Stimulated activated CD4-positive, alpha-beta T cell treated with anti-CD3 and anti-CD28 coated beads, TNF-alpha, amount 100 ng/mL, for 24 hours (primary cell): ENCODE data around the gene BMP2K.
"Not testable (repeated sequence)": the region's sequence is repeated elsewhere in the genome, so short reads cannot be mapped to it uniquely, and the experiment has no call there.

Source experiments
- DNase-seq, 3 experiments: peaks; one replicate each; pipeline ENCODE4 v3.0.0-alpha.2; 2020; ENCODE audit warnings: low read depth in 3 of 3

Gene BMP2K

GRCh38 chr4:78788007-78788889 lies 12.1 kb downstream of the BMP2K start:
- no peak for DNase-seq

DNA sequence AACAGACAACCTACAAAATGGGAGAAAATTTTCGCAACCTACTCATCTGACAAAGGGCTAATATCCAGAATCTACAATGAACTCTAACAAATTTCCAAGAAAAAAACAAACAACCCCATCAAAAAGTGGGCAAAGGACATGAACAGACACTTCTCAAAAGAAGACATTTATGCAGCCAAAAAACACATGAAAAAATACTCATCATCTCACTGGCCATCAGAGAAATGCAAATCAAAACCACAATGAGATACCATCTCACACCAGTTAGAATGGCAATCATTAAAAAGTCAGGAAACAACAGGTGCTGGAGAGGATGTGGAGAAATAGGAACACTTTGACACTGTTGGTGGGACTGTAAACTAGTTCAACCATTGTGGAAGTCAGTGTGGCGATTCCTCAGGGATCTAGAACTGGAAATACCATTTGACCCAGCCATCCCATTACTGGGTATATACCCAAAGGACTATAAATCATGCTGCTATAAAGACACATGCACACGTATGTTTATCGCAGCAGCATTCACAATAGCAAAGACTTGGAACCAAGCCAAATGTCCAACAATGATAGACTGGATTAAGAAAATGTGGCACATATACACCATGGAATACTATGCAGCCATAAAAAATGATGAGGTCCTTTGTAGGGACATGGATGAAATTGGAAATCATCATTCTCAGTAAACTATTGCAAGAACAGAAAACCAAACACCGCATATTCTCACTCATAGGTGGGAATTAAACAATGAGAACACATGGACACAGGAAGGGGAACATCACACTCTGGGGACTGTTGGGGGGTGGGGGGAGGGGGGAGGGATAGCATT lies 19.7 kb downstream of the BMP2K start:
- not testable (repeated sequence) for DNase-seq

- no peak for DNase-seq
Measured at GRCh38 chr4:78796526-78796925, 20.4 kb downstream of the BMP2K start.

DNA sequence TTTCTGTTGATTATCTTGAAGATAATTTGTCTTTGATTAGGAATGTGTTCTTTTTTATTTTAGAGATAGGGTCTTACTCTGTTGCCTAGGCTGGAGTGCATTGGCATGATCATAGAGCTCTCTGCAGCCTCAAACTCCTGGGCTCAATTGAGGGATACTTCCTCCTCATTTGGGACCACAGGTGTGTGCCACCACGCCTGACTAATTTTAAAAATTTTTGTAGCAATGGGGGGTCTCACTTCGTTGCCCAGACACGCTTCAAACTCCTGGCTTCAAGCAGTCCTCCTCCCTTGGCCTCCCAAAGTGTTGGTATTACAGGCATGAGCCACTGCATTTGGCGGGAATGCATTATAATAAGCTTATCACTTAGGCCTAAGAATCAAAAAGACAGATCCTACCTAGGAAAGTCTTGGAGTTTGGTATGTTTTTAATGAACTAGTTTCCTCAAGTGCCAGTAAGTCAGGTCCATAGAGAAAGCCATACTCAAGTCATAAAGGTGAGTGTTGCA lies 21.7 kb downstream of the BMP2K start:
- no peak for DNase-seq

DNA sequence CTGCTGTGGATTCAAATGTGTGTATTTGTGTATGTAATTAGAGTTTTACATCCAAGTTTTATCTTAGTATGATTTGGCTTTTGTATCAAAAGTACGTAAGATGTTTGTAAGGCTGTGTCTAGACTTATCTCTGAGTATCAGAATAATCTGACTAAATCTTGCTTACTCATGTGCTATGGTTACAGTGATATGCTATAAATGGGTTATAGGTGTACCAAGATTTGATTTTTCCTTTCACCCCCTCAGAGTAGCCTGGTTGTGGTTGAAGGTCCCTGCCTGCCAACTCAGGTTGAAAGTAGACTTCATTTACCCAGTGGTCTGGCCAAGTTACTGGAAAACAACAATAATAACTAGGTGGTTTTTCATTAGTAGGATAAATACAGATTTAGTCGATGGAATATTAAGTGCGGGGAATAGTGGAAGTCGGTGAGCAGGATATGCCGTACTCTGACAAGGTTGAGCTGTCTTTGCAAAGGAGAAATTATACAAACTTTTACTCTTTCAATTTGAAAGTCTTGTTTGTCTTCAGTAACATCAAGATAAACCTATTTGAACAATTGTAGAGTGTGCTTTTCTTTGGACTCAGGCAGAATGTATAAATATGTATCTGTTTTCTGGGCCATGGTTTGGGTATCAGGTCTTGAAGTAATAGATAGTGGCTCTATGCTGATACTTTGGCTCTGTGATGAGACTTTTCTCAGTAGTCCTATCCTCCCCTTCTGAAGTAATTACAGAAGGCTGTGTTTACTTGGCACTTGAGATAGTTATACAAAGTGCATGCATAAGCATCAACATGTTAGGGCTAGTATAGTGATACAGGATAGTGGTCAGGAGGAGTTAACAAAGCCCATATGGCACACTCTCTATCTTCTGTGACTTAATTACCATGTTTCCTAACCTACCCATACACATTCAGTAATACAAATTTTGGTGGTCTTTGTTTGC lies 23.7 kb downstream of the BMP2K start:
- DNase-seq, result no peak

DNA sequence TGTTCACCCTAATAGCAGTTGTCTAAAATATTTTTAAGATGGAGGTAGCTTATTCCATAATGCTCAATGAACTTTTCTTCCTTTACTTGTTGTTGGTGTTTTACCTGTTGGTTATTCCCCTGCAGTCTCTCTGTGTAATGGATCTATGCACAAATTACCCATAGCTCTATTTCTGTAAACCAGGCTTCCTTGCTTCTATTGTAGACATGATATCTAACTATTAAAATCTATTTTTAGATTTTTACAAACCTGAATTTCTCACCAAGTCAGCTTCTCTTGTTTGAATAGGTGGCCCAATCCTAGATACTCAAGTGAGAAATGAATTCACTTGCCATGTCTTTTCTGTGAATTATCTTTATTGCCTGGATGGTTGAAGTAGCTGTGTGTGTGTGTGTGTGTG lies 24.8 kb downstream of the BMP2K start:
- no peak for DNase-seq

DNA sequence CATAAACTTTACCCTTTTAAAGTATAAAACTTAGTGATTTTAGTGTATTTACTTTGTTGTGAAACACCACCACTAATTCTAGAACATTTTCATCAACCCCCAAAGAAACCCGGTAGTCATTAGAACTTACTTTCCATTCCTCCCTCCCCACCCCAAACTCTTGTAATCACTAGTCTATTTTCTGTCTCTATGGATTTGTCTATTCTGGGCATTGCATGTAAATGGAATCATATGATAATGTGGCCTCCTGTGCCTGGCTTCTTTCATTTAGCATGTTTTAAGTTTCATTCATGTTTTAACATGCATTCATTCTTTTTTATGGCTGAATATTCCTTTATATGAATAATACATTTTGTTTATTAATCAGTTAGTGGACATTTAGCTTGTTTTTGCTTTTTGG lies 27.8 kb downstream of the BMP2K start:
- DNase-seq, result no peak

GRCh38 chr4:78806943-78807460 lies 30.9 kb downstream of the BMP2K start:
- DNase-seq, result no peak

- no peak for DNase-seq
Measured at GRCh38 chr4:78809295-78809694, 33.1 kb downstream of the BMP2K start.

DNA sequence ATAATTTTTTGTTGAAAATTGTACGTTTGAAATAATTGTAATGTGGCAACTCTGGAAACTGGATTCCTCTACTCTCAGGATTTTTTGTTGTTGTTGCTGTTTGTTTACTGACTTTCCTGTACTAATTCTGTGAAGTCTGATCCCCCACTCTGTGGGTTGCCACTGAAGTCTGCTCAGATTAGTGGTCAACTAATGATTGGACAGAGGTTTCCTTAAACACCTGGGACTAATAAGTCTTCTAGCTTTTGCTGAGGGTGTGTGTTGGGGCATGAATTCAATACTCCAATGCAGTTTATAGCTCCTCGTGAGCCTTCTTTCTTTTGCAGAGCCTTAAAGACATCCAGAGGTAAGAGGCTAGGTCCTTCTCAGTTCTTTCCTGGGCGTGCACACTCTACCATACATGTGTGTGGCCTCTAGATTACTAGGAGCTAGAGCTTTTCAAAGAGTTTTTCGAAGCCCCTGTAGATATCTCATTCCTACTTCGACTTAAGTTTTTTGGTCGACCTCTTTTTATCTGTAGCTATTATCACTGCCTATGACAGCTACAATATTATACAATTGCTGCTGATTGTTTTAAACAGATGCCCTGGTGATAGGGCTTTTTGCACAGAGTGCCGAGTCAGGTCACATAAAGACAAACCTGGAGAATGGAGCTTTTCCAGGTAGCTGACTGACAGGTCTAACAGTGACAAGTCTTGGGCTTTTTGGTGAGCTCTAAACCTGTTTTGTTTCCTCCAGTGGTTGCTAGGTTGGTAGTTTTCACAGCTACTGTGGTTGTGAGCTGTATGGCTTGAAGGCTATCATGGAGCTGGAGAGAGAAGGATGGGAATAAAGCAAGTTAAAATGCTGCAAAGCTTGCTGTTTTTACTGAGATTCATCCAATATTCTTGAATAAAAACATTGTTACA lies 34.0 kb downstream of the BMP2K start:
- no peak for DNase-seq

DNA sequence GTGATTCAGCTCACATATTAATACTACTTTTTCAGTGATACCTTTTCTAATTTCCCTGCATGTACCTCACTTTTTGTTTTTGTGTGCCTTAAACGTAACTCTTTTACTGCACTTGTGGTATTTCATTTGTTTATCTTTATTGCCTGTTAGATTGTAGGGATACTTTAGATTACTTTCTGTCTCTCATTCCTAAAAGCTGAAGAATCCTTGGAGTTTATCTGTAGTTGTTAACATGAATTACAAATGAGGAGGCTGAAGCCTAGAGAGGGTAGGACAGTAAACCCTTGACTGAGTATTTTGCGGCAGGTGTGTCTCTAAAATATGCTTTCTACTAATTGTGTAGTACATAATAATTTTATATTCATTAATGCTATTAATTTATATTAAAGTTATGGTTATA lies 34.9 kb downstream of the BMP2K start:
- DNase-seq, result no peak

DNA sequence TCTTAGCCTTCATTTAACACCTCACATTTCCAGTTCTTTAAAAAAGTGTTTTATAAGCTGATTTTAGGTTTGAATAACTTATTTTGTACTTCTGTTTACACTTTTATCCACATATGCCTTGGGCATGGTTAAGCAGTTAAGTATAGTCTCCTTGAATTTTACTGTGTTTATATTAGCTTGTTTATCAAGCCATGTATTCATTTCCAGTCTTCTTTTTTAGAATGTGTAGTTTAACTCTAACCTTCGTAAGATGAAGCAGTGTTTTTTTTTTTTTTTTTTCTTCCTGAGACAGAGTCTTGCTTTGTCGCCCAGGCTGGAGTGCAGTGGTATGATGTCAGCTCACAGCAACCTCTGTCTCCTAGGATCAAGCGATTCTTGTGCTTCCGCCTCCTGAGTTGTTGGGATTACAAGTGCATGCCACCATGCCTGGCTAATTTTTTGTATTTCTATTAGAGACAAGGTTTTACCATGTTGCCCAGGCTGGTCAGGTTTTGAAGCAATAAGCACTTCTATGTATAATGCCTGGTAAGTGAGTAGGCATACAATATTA lies 42.5 kb downstream of the BMP2K start:
- DNase-seq, result no peak

DNA sequence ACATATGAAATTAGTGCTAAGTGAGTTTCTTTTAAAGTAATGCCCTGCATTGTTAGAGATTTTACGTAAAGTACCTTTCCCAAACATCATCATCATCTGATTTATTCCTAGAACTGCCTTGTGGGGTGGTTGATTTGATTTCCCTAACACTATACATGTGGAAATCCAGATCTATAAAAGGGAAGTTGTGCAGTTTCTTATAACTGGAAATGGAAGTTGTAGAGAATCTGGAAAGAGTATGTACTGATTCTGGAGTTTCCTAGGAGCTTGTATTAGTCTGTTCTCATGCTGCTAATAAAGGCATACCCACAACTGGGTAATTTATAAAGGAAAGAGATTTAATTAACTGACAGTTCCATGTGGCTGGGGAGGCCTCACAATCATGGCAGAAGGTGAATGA lies 47.9 kb downstream of the BMP2K start:
- DNase-seq, result no peak

DNA sequence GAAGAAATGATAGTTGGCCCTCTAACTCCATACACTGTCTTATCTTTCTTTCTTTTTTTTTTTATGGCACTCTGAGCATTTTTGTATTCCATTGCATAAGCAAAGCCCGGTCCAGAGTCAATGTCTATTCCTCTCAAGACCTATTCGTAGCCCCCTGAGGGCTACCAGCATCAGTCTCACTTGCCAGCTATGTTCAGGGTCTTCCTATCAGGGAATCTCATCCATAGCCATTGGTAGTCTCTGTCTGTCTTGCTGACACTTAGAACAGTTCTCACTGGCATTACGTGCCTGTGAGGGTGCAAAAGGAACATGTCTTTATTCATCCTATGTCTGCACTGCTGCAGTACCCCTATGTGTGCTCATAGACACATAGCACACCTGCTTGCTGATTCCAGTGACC lies 51.0 kb downstream of the BMP2K start:
- no peak for DNase-seq

DNA sequence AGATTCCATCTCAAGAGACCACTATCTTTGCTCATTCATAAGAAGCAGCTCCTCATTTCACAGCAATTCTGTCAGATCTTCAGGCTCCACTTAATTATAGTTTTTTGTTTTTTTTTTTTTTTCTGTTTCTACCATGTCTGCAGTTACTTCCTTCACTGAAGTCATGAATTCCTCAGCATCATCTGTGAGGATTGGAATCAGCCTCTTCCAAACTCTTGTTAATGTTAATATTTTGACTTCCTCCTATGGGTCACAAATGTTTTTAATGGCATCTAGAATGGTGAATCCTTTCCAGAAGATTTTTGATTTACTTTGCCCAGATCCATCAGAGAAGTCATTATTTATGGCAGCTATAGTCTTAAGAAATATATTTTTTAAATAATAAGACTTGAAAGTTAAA lies 53.1 kb downstream of the BMP2K start:
- DNase-seq, result no peak

DNA sequence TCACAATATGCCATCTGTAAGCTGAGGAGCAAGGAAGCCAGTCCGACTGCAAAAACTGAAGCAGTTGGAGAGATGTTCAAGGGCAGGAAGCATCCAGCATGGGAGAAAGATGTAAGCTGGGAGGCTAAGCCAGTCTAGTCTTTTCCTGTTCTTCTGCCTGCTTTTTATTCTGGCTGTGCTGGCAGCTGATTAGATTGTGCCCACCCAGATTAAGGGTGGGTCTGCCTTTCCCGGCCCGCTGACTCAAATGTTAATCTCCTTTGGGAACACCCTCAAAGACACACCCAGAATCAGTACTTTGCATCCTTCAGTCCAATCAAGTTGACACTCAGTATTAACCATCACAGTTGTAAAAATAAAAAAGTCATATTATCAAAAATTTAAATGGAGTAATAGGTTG lies 63.5 kb downstream of the BMP2K start:
- not testable (repeated sequence) for DNase-seq

GRCh38 chr4:78840286-78840685 lies 64.1 kb downstream of the BMP2K start:
- DNase-seq, result not testable (repeated sequence)

DNA sequence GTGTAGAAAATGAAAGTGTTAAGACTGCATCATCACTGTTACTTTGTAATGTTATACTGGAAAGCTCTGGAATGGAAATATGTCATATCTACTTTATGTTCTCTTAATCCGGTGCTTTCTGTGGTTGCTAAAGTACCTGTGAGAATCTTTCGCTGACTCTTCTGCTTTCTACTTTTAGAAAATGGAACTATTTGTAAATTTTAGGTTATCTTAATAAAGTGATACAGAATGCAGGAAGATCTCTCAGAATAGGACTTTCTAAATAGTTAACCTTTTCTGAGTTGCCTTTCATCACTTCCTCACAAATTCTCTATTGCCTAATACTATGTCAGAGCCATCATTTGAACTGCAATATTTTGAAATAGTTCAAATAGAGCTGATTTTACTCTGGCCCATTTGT lies 69.3 kb downstream of the BMP2K start:
- no peak for DNase-seq

GRCh38 chr4:78846258-78846657 lies 70.1 kb downstream of the BMP2K start:
- no peak for DNase-seq

- DNase-seq, result no peak
Measured at GRCh38 chr4:78862314-78862737, 86.2 kb downstream of the BMP2K start.
